HCT116 (cell line): ENCODE data around the gene GPR3. TPM values are rescaled to one million over a fixed set of nuclear protein-coding genes. Genes with fewer than 3 reads are reported as not detected.
A peak's percentile ranks its signal among the peaks of the same experiment; 100 is the strongest.

Experiments used
- ATAC-seq: fragments of 200-7000 bp; cut with Tn5 transposase; 2 replicates; pipeline ENCODE4 v1.9.1; 2020; ENCODE audit warnings: mild to moderate bottlenecking, moderate library complexity
- BruUV-seq: library from RNA; stranded (reverse); fragments of 400-500 nt; replicated peaks from 2 replicates; lab custom pipeline; 2021; lab: Mats Ljungman, UMichigan
- CTCF ChIA-PET: fragments of 300-600 bp; sonication (Branson Sonifier 250); formaldehyde crosslinking; loops from one replicate; lab custom pipeline; 2021; ENCODE audit warnings: antibody characterized with exemption; lab: Charles Lee
- POLR2A ChIA-PET: fragments of 300-600, 350-600 bp; sonication (Branson Sonifier 250); formaldehyde crosslinking; loops from one replicate; lab custom pipeline; 2021; ENCODE audit warnings: antibody characterized with exemption; lab: Charles Lee
- RAD21 ChIA-PET, 2 experiments: fragments of 300-600 bp; sonication (Branson Sonifier 250); formaldehyde crosslinking; loops; one replicate each; lab custom pipeline; 2023; ENCODE audit warnings: low total read pairs in 2 of 2; ENCODE audit not compliant: uncharacterized antibody in 2 of 2, unreplicated experiment in 2 of 2, low non-redundant PET in 1 of 2; lab: Charles Lee
- DNase-seq: peaks from one replicate; pipeline ENCODE4 v3.0.0-alpha.2; 2010; ENCODE audit warnings: low read depth, low spot score
- H2AFZ ChIP-seq: fragments of 200-600 bp; shearing (Covaris generic), sonication (generic); 2 replicates; pipeline ENCODE4 v1.6.1; 2017; ENCODE audit warnings: low read depth, mixed run types, mixed read lengths, antibody characterized with exemption, low read length; ENCODE audit not compliant: poor library complexity, severe bottlenecking
- H3K27ac ChIP-seq: 2 replicates; pipeline ENCODE4 v1.5.1; 2012; ENCODE audit warnings: low read depth, low read length
- H3K27me3 ChIP-seq: fragments of 200-600 bp; sonication (generic); 2 replicates; pipeline ENCODE4 v1.6.1; 2016; ENCODE audit warnings: mixed run types, low read length, mixed read lengths; ENCODE audit not compliant: insufficient read depth
- H3K36me3 ChIP-seq, 2 experiments: fragments of 200-500 bp in 1 of 2; fragments of 200-600 bp in 1 of 2; sonication (Bioruptor generic) in 1 of 2; sonication (generic) in 1 of 2; 2 replicates each; pipeline versions ENCODE4 v1.5.1 to v1.6.1; 2014 to 2016; ENCODE audit warnings: low read length in 2 of 2, inconsistent platforms in 1 of 2, mixed read lengths in 1 of 2, mixed run types in 1 of 2; ENCODE audit not compliant: insufficient read depth in 2 of 2, control insufficient read depth in 1 of 2
- H3K4me1 ChIP-seq, 2 experiments: fragments of 200-600 bp in 1 of 2; sonication (generic) in 1 of 2; 2 replicates each; pipeline versions ENCODE4 v1.5.1 to v1.6.1; 2012 to 2017; ENCODE audit warnings: low read length in 2 of 2, inconsistent platforms in 1 of 2, mild to moderate bottlenecking in 1 of 2, mixed read lengths in 1 of 2, mixed run types in 1 of 2, moderate library complexity in 1 of 2; ENCODE audit not compliant: insufficient read depth in 2 of 2, control insufficient read depth in 1 of 2
- H3K4me2 ChIP-seq: fragments of 200-600 bp; sonication (generic); 2 replicates; pipeline ENCODE4 v1.6.1; 2017; ENCODE audit warnings: mixed run types, low read length, mixed read lengths
- H3K4me3 ChIP-seq, 2 experiments: fragments of 200-600 bp in 1 of 2; sonication (generic) in 1 of 2; replicated peaks in 1 of 2; 2 replicates each; pipeline ENCODE4 v1.5.1; 2011 to 2016; ENCODE audit warnings: low read length in 2 of 2, control low read depth in 1 of 2, low read depth in 1 of 2, mild to moderate bottlenecking in 1 of 2, mixed read lengths in 1 of 2, mixed run types in 1 of 2
- H3K79me2 ChIP-seq: fragments of 200-600 bp; sonication (generic); 2 replicates; pipeline ENCODE4 v1.6.1; 2017; ENCODE audit warnings: mild to moderate bottlenecking, mixed run types, low read length, moderate library complexity, mixed read lengths; ENCODE audit not compliant: insufficient read depth
- H3K9ac ChIP-seq: fragments of 200-600 bp; sonication (generic); 2 replicates; pipeline ENCODE4 v1.6.1; 2016; ENCODE audit warnings: low read length, mixed read lengths
- H3K9me2 ChIP-seq: fragments of 200-600 bp; sonication (generic), shearing (Covaris generic); 2 replicates; pipeline ENCODE4 v1.6.1; 2017; ENCODE audit warnings: mixed run types, mild to moderate bottlenecking, moderate library complexity; ENCODE audit not compliant: insufficient read depth
- H3K9me3 ChIP-seq, 2 experiments: fragments of 200-500 bp in 1 of 2; fragments of 200-600 bp in 1 of 2; sonication (Bioruptor generic) in 1 of 2; sonication (generic) in 1 of 2; 2 replicates each; pipeline ENCODE4 v1.6.1; 2014 to 2017; ENCODE audit warnings: low read length in 2 of 2, mixed read lengths in 2 of 2, inconsistent platforms in 1 of 2, low read depth in 1 of 2, mild to moderate bottlenecking in 1 of 2, mixed run types in 1 of 2, moderate library complexity in 1 of 2; ENCODE audit not compliant: control insufficient read depth in 1 of 2, insufficient read depth in 1 of 2
- H4K20me1 ChIP-seq: fragments of 200-600 bp; sonication (generic), shearing (Covaris generic); 2 replicates; pipeline ENCODE4 v1.6.1; 2017; ENCODE audit warnings: mixed run types, mild to moderate bottlenecking, moderate library complexity; ENCODE audit not compliant: insufficient read depth
- CBX3 ChIP-seq: IDR thresholded peaks from 2 replicates; pipeline ENCODE4 v1.6.1; 2012; ENCODE audit warnings: low read depth
- CEBPB ChIP-seq: IDR thresholded peaks from 2 replicates; pipeline ENCODE4 v1.6.1; 2012; ENCODE audit warnings: low read depth
- EGR1 ChIP-seq: IDR thresholded peaks from 2 replicates; pipeline ENCODE4 v1.6.1; 2012; ENCODE audit warnings: low read depth
- ELF1 ChIP-seq: IDR thresholded peaks from 2 replicates; pipeline ENCODE4 v1.6.1; 2012; ENCODE audit warnings: low read depth, borderline replicate concordance
- EZH2 ChIP-seq: fragments of 200-600 bp; sonication (generic); IDR thresholded peaks from 2 replicates; pipeline ENCODE4 v1.6.1; 2017; ENCODE audit warnings: antibody characterized with exemption, mixed run types
- FOSL1 ChIP-seq: IDR thresholded peaks from 2 replicates; pipeline ENCODE4 v1.6.1; 2012; ENCODE audit warnings: low read depth
- POLR2AphosphoS5 ChIP-seq: IDR thresholded peaks from 2 replicates; pipeline ENCODE4 v1.6.1; 2011; ENCODE audit warnings: mild to moderate bottlenecking, low read depth, low read length, moderate library complexity
- intact Hi-C: fragments of 100-400 bp; cut with micrococcal nuclease; formaldehyde crosslinking; loops from 2 replicates; pipeline ENCODE4 v1.10.0; 2022
- total RNA-seq: library from RNA; stranded (reverse); gene quantifications from one replicate; pipeline ENCODE4 v1.2.1, GENCODE V29; 2021; ENCODE audit not compliant: unreplicated experiment
- TF ChIP-seq, protein P1 (sequence below): IDR thresholded peaks from 2 replicates; pipeline ENCODE4 v1.6.1; 2011; ENCODE audit warnings: mild to moderate bottlenecking, low read length, moderate library complexity; ENCODE audit not compliant: insufficient replicate concordance; ENCODE audit errors: extremely low read depth

The GPR3 gene
- total RNA-seq, 1 experiment from 2014 or later = 2.8 TPM

- Histone ChIP-seq H3K9ac (peak overlapping the region; percentile 25), H3K27me3 (no peaks in the 10 kb centered on the region), H2AFZ (no peak overlapping the region), H3K4me1 (peaks cover 8 to 34% of the 10 kb centered on the region in 2 experiments), H3K4me2 (peak overlapping the region; percentile 60), H3K79me2 (peaks cover 89% of the 10 kb centered on the region), H3K9me2 (no peaks in the 10 kb centered on the region), H3K27ac (no peak overlapping the region; the same call in 1 of the 2 replicates), H4K20me1 (peaks cover 16% of the 10 kb centered on the region; the same call in 1 of the 2 replicates), H3K36me3 (no peaks in the 10 kb centered on the region), H3K4me3 (peak overlapping the region in 1 of 2 experiments; percentile 2; a peak in 1 of 4 replicates), H3K9me3 (no peaks in the 10 kb centered on the region)
- DNase-seq = peak; percentile 3
- TF ChIP-seq CEBPB (0 out of 2 replicates have a peak, but pooled peaks have one; percentile 22), CBX3 (0 out of 2 replicates have a peak, but pooled peaks have one; percentile 12), FOSL1 (no peak), ELF1 (0 out of 2 replicates have a peak, but pooled peaks have one; percentile 7), EGR1 (no peak), POLR2AphosphoS5 (0 out of 2 replicates have a peak, but pooled peaks have one; percentile 16)
- CTCF ChIA-PET = interaction anchor here (1.1 to 1.8 kb wide), 2 partner anchors 20 to 121 kb away, joined by 6 to 11 read pairs; no protein-coding TSS in a partner anchor
- RAD21 ChIA-PET = no interaction called here
- intact Hi-C loops = no loop called here
- no TSS peak for BruUV-seq
- POLR2A ChIA-PET = interaction anchor here (1.1 to 1.3 kb wide), 2 partner anchors 9 to 106 kb away, joined by 3 read pairs; no protein-coding TSS in a partner anchor
- peak; percentile 67 for ATAC-seq
These were observed 44.1 kb downstream of the GPR3 start for GRCh38 chr1:27436204-27437159.

DNA sequence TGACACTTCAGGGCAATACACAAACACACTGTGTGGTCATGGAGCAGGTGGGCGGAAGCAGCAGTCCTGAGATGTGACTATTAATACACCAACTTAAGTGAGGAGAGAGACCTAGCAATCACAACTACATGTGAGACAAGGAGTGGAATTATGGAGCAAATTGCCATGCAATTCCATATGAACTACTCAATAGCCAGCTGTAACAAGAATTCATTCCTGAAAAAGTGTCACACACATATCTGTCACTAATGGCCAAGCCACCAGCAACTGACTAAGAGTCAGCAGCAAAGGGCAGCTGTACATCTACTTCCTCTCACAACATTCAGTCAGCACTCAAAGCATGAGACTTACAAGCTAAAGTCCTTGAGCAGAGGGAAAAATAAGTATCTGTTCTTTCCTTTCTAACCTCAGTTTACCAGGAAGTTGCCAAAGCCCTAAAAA is 46.2 kb downstream of the GPR3 start:
- Histone ChIP-seq H3K9ac (no peak overlapping the region), H3K79me2 (peaks cover 82% of the 10 kb centered on the region)

More for the DNA sequence above, 46.2 kb downstream of the GPR3 start:
- Histone ChIP-seq H3K9me2 (no peaks in the 10 kb centered on the region), H3K27ac (no peak overlapping the region), H3K9me3 (no peaks in the 10 kb centered on the region), H3K36me3 (no peaks in the 10 kb centered on the region), H2AFZ (no peak overlapping the region), H3K4me2 (no peak overlapping the region), H3K4me1 (peaks cover 8 to 34% of the 10 kb centered on the region in 2 experiments), H3K27me3 (no peaks in the 10 kb centered on the region), H3K4me3 (no peak overlapping the region), H4K20me1 (peaks cover 16% of the 10 kb centered on the region; the same call in 1 of the 2 replicates)
- DNase-seq = no peak
- ChIA-PET RAD21 (no interaction called here), POLR2A (no interaction called here), CTCF (no interaction called here)
- no peak for TF ChIP-seq EZH2
- TF ChIP-seq, protein P1, sequence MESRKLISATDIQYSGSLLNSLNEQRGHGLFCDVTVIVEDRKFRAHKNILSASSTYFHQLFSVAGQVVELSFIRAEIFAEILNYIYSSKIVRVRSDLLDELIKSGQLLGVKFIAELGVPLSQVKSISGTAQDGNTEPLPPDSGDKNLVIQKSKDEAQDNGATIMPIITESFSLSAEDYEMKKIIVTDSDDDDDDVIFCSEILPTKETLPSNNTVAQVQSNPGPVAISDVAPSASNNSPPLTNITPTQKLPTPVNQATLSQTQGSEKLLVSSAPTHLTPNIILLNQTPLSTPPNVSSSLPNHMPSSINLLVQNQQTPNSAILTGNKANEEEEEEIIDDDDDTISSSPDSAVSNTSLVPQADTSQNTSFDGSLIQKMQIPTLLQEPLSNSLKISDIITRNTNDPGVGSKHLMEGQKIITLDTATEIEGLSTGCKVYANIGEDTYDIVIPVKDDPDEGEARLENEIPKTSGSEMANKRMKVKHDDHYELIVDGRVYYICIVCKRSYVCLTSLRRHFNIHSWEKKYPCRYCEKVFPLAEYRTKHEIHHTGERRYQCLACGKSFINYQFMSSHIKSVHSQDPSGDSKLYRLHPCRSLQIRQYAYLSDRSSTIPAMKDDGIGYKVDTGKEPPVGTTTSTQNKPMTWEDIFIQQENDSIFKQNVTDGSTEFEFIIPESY = no peak
- intact Hi-C loops = no loop called here
- no peak for ATAC-seq
- no TSS peak for BruUV-seq
